Measurements from ENCODE around the gene ZNF212. TPM values are rescaled to one million over a fixed set of nuclear protein-coding genes. Genes with fewer than 3 reads are reported as not detected.
A peak's percentile ranks its signal among the peaks of the same experiment; 100 is the strongest.

ZNF212 gene
- total RNA-seq, 1 donor from 2014 or later = 4.8 TPM

- DNase-seq (ENCODE audit: missing footprints) = no peak
- no peak for ATAC-seq
- intact Hi-C loops (cut with DNase I) = no loop called here
Observed at GRCh38 chr7:149279111-149279743, 39.8 kb downstream of the ZNF212 start.

- intact Hi-C loops (cut with DNase I) = no loop called here
- DNase-seq (ENCODE audit: missing footprints) (no peak), ATAC-seq (no peak)
Observed at GRCh38 chr7:149280151-149280550, 40.7 kb downstream of the ZNF212 start.

GRCh38 chr7:149280661-149281507 lies 41.4 kb downstream of the ZNF212 start:
- intact Hi-C loops (cut with DNase I) = no loop called here
- DNase-seq (ENCODE audit: missing footprints) (no peak), ATAC-seq (no peak)

GRCh38 chr7:149281508-149282330 lies 42.3 kb downstream of the ZNF212 start:
- ATAC-seq (no peak), DNase-seq (ENCODE audit: missing footprints) (no peak)
- intact Hi-C loops (cut with DNase I) = no loop called here

- no peak for DNase-seq (ENCODE audit: missing footprints)
- intact Hi-C loops (cut with DNase I) = no loop called here
- ATAC-seq = no peak
Observed at GRCh38 chr7:149282331-149282655, 42.8 kb downstream of the ZNF212 start.

- DNase-seq (ENCODE audit: missing footprints) = peak; percentile 50
- ATAC-seq = no peak
- intact Hi-C loops (cut with DNase I) = no loop called here
Observed at GRCh38 chr7:149283321-149283720, 43.9 kb downstream of the ZNF212 start.

GRCh38 chr7:149284343-149284742 lies 44.9 kb downstream of the ZNF212 start:
- ATAC-seq = no peak
- DNase-seq (ENCODE audit: missing footprints) = no peak
- intact Hi-C loops (cut with DNase I) = no loop called here

GRCh38 chr7:149284850-149285585 lies 45.6 kb downstream of the ZNF212 start:
- ATAC-seq = peak; percentile 96
- intact Hi-C loops (cut with DNase I) = no loop called here
- DNase-seq (ENCODE audit: missing footprints) = peak; percentile 96

GRCh38 chr7:149285603-149286002 lies 46.2 kb downstream of the ZNF212 start:
- intact Hi-C loops (cut with DNase I) = no loop called here
- DNase-seq (ENCODE audit: missing footprints) = peak; percentile 79
- ATAC-seq = peak; percentile 21

GRCh38 chr7:149286811-149287400 lies 47.5 kb downstream of the ZNF212 start:
- DNase-seq (ENCODE audit: missing footprints) = peak; percentile 48
- no peak for ATAC-seq
- intact Hi-C loops (cut with DNase I) = no loop called here

- DNase-seq (ENCODE audit: missing footprints) (no peak), ATAC-seq (no peak)
- intact Hi-C loops (cut with DNase I) = no loop called here
Observed at GRCh38 chr7:149287622-149288021, 48.2 kb downstream of the ZNF212 start.

- DNase-seq (ENCODE audit: missing footprints) (no peak), ATAC-seq (no peak)
- intact Hi-C loops (cut with DNase I) = no loop called here
Observed at GRCh38 chr7:149289262-149289661, 49.8 kb downstream of the ZNF212 start.

- intact Hi-C loops (cut with DNase I) = no loop called here
- DNase-seq (ENCODE audit: missing footprints) (peak; percentile 54), ATAC-seq (no peak)
Observed at GRCh38 chr7:149289856-149290255, 50.4 kb downstream of the ZNF212 start.

GRCh38 chr7:149291036-149291780 lies 51.8 kb downstream of the ZNF212 start:
- peak; percentile 50 for DNase-seq (ENCODE audit: missing footprints)
- intact Hi-C loops (cut with DNase I) = no loop called here
- ATAC-seq = peak; percentile 33

GRCh38 chr7:149291781-149292461 lies 52.5 kb downstream of the ZNF212 start:
- intact Hi-C loops (cut with DNase I) = no loop called here
- ATAC-seq = no peak
- no peak for DNase-seq (ENCODE audit: missing footprints)

- ATAC-seq (no peak), DNase-seq (ENCODE audit: missing footprints) (peak; percentile 44)
- intact Hi-C loops (cut with DNase I) = no loop called here
Observed at GRCh38 chr7:149292462-149292823, 53.0 kb downstream of the ZNF212 start.

- intact Hi-C loops (cut with DNase I) = no loop called here
- DNase-seq (ENCODE audit: missing footprints) = peak; percentile 52
Observed at GRCh38 chr7:149293338-149293737, 53.9 kb downstream of the ZNF212 start.

More at GRCh38 chr7:149293338-149293737, 53.9 kb downstream of the ZNF212 start:
- no peak for ATAC-seq

All from Right ventricle myocardium inferior (tissue), 1 donor.